OCI-LY1 (cell line): Measurements from ENCODE around the gene ST6GALNAC4.

ENCODE experiments used
- H2AFZ ChIP-seq: fragments of 200-600 bp; sonication (generic), shearing (Covaris generic); 2 replicates; pipeline ENCODE4 v1.6.0; 2014; ENCODE audit warnings: antibody characterized with exemption, mild to moderate bottlenecking, low read length
- H3F3A ChIP-seq: fragments of 200-600 bp; sonication (generic), shearing (Covaris generic); 2 replicates; pipeline ENCODE4 v1.6.0; 2014; ENCODE audit warnings: mild to moderate bottlenecking, antibody characterized with exemption, low read length, moderate library complexity; ENCODE audit not compliant: insufficient read depth
- H3K27ac ChIP-seq: fragments of 200-600 bp; sonication (generic); 2 replicates; pipeline ENCODE4 v1.5.1; 2014; ENCODE audit warnings: low read length, mixed run types, mild to moderate bottlenecking, low read depth; ENCODE audit not compliant: poor library complexity, severe bottlenecking
- H3K27me3 ChIP-seq: fragments of 200-600 bp; sonication (generic); 2 replicates; pipeline ENCODE4 v1.6.0; 2014; ENCODE audit warnings: antibody characterized with exemption, mild to moderate bottlenecking, low read length, moderate library complexity; ENCODE audit not compliant: insufficient read depth
- H3K36me3 ChIP-seq: fragments of 200-600 bp; sonication (generic); 2 replicates; pipeline ENCODE4 v1.6.1; 2014; ENCODE audit warnings: mild to moderate bottlenecking, antibody characterized with exemption, low read length, moderate library complexity, mixed read lengths; ENCODE audit not compliant: insufficient read depth
- H3K4me1 ChIP-seq: fragments of 200-600 bp; sonication (generic); 2 replicates; pipeline ENCODE4 v1.5.1; 2014; ENCODE audit warnings: mild to moderate bottlenecking, low read length, moderate library complexity; ENCODE audit not compliant: insufficient read depth, severe bottlenecking
- H3K4me2 ChIP-seq: fragments of 200-600 bp; sonication (generic), shearing (Covaris generic); 2 replicates; pipeline ENCODE4 v1.6.1; 2014; ENCODE audit warnings: low read length
- H3K4me3 ChIP-seq: fragments of 200-600 bp; sonication (generic); 2 replicates; pipeline ENCODE4 v1.5.1; 2014; ENCODE audit warnings: low read length, low read depth, mild to moderate bottlenecking, mixed read lengths; ENCODE audit not compliant: poor library complexity, severe bottlenecking
- H3K79me2 ChIP-seq: fragments of 200-600 bp; shearing (Covaris generic); 2 replicates; pipeline ENCODE4 v1.6.1; 2016; ENCODE audit warnings: mixed run types, low read length, mixed read lengths; ENCODE audit not compliant: insufficient read depth
- H3K9ac ChIP-seq: fragments of 200-600 bp; sonication (generic), shearing (Covaris generic); 2 replicates; pipeline ENCODE4 v1.6.1; 2014; ENCODE audit warnings: mild to moderate bottlenecking, low read length, mixed read lengths
- H3K9me2 ChIP-seq: fragments of 200-600 bp; sonication (generic), shearing (Covaris generic); 2 replicates; pipeline ENCODE4 v1.6.1; 2014; ENCODE audit warnings: low read depth, mild to moderate bottlenecking, low read length, mixed read lengths
- H3K9me3 ChIP-seq: fragments of 200-600 bp; shearing (Covaris generic); 2 replicates; pipeline ENCODE4 v1.6.1; 2014; ENCODE audit warnings: low read length, mixed read lengths
- H4K20me1 ChIP-seq: fragments of 200-600 bp; sonication (generic), shearing (Covaris generic); 2 replicates; pipeline ENCODE4 v1.6.0; 2016; ENCODE audit warnings: mild to moderate bottlenecking, low read length; ENCODE audit not compliant: insufficient read depth
- CTCF ChIP-seq: fragments of 200-600 bp; sonication (generic), shearing (Covaris generic); IDR thresholded peaks from 2 replicates; pipeline ENCODE4 v1.5.1; 2017; ENCODE audit warnings: mild to moderate bottlenecking, antibody characterized with exemption, low read length, moderate library complexity, mixed read lengths
- EZH2 ChIP-seq: fragments of 200-600 bp; sonication (generic), shearing (Covaris generic); IDR thresholded peaks from 2 replicates; pipeline ENCODE4 v1.8.0; 2017; ENCODE audit warnings: borderline replicate concordance, mixed run types, mild to moderate bottlenecking, antibody characterized with exemption, low read length, moderate library complexity, mixed read lengths

The ST6GALNAC4 gene

DNA sequence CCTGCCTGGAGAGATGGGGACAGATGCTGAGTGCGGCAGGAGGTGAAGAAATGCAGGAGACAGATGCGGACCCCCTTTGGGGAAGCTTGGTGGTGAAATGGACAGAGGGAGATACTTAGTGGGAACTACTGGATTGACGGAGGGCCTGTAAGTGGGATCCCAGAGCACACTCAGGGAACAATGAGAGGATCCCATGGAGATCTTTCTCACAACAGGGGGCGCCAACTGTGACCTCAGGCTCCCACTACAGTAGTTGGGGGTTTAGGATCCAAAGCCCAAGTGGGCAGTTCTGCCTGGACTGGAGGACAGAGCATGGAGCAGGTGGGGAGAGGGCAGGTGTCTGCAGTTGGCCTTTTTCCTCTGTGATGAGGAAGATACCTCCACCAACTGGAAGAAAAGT lies 17.4 kb upstream of the ST6GALNAC4 start:
- H3K4me3 ChIP-seq, result no peak overlapping the region

GRCh38 chr9:127931092-127931881 lies 14.4 kb upstream of the ST6GALNAC4 start:
- Histone ChIP-seq H3K4me1 (peaks cover 48% of the 10 kb centered on the region), H3K9ac (no peak overlapping the region; the same call in 1 of the 2 replicates), H3K79me2 (no peaks in the 10 kb centered on the region), H3K27me3 (peaks cover 9% of the 10 kb centered on the region), H2AFZ (no peak overlapping the region), H3F3A (no peaks in the 10 kb centered on the region), H4K20me1 (no peaks in the 10 kb centered on the region), H3K27ac (no peak overlapping the region), H3K4me3 (peak overlapping the region; percentile 67), H3K4me2 (peak overlapping the region; percentile 78), H3K36me3 (peaks cover 22% of the 10 kb centered on the region), H3K9me2 (no peaks in the 10 kb centered on the region), H3K9me3 (no peaks in the 10 kb centered on the region)
- no peak for TF ChIP-seq CTCF
- TF ChIP-seq EZH2, result no peak

More for the DNA sequence above, 17.4 kb upstream of the ST6GALNAC4 start:
- peaks cover 48% of the 10 kb centered on the region for H3K4me1 ChIP-seq
- no peak overlapping the region for H3K4me2 ChIP-seq
- no peak overlapping the region for H3K9ac ChIP-seq
- no peaks in the 10 kb centered on the region for H3F3A ChIP-seq
- no peaks in the 10 kb centered on the region for H3K79me2 ChIP-seq
- no peak overlapping the region for H3K27ac ChIP-seq
- H4K20me1 ChIP-seq, result no peaks in the 10 kb centered on the region
- H2AFZ ChIP-seq, result no peak overlapping the region
- H3K9me3 ChIP-seq, result no peaks in the 10 kb centered on the region
- peaks cover 24% of the 10 kb centered on the region for H3K36me3 ChIP-seq
- peaks cover 7% of the 10 kb centered on the region for H3K27me3 ChIP-seq
- no peaks in the 10 kb centered on the region for H3K9me2 ChIP-seq
- peak; percentile 9; the same call in 1 of the 2 replicates for TF ChIP-seq CTCF
- TF ChIP-seq EZH2, result no peak

GRCh38 chr9:127930231-127931091 lies 13.6 kb upstream of the ST6GALNAC4 start, which contains the start of gene PIP5KL1:
Gene PIP5KL1, minus strand, starts transcription at chr9:127930777. Its CDS starts 25 bp downstream, at chr9:127930752.
- Histone ChIP-seq H3K27me3 (peaks cover 9% of the 10 kb centered on the region), H3K9me2 (no peaks in the 10 kb centered on the region), H3K36me3 (peaks cover 13% of the 10 kb centered on the region), H3K4me3 (peak within 1 kb of the TSS; percentile 67), H3F3A (no peaks in the 10 kb centered on the region), H2AFZ (no peak within 1 kb of the TSS), H3K4me2 (peak within 1 kb of the TSS; percentile 78), H3K27ac (no peak within 1 kb of the TSS), H3K79me2 (no peaks in the 10 kb centered on the region), H3K4me1 (peaks cover 40% of the 10 kb centered on the region), H3K9me3 (no peaks in the 10 kb centered on the region), H4K20me1 (no peaks in the 10 kb centered on the region), H3K9ac (no peak within 1 kb of the TSS; the same call in 1 of the 2 replicates)
- TF ChIP-seq EZH2 (no peak), CTCF (peak; percentile 19)
